A549 (cell line): Measurements from ENCODE around the gene ATXN2. TPM values are rescaled to one million over a fixed set of nuclear protein-coding genes. Genes with fewer than 3 reads are reported as not detected.

Experiments used
- ATOH8 ChIP-seq: fragments of 250-450 bp; sonication (Bioruptor Pico); IDR thresholded peaks from 2 replicates; pipeline ENCODE4 v1.5.0; 2020; ENCODE audit warnings: low read depth, mild to moderate bottlenecking, moderate library complexity
- BCL3 ChIP-seq: fragments of >200 bp; sonication (Bioruptor Twin); formaldehyde crosslinking; IDR thresholded peaks from 3 replicates; pipeline ENCODE4 v1.6.1; 2016
- CEBPB ChIP-seq, 2 experiments: fragments of >200 bp in 1 of 2; sonication (Bioruptor Twin) in 1 of 2; formaldehyde crosslinking in 1 of 2; IDR thresholded peaks; 2 replicates each; pipeline ENCODE4 v1.6.1; 2012 to 2016
- CHD2 ChIP-seq: fragments of 150-350 bp; IDR thresholded peaks from 2 replicates; pipeline ENCODE4 v1.6.1; 2014; ENCODE audit warnings: low read length; ENCODE audit not compliant: partially characterized antibody
- CTCF ChIP-seq: fragments of >200 bp; sonication (Bioruptor Twin); formaldehyde crosslinking; IDR thresholded peaks from 3 replicates; pipeline ENCODE4 v1.5.1; 2016
- E2F6 ChIP-seq: IDR thresholded peaks from 2 replicates; pipeline ENCODE4 v1.6.1; 2012; ENCODE audit warnings: low read depth, borderline replicate concordance
- EHF ChIP-seq: fragments of 250-450 bp; sonication (Bioruptor Pico); IDR thresholded peaks from 2 replicates; pipeline ENCODE4 v1.5.0; 2020; ENCODE audit warnings: mild to moderate bottlenecking
- FOSB ChIP-seq: fragments of 250-450 bp; sonication (Bioruptor Pico); IDR thresholded peaks from 2 replicates; pipeline ENCODE4 v1.5.0; 2020; ENCODE audit warnings: mild to moderate bottlenecking, moderate library complexity
- FOSL2 ChIP-seq, 2 experiments: fragments of 450-650 bp in 1 of 2; fragments of >200 bp in 1 of 2; sonication (Bioruptor Twin) in 1 of 2; formaldehyde crosslinking; IDR thresholded peaks; 2 replicates each; pipeline versions ENCODE4 v1.5.0 to v1.6.1; 2016 to 2020; ENCODE audit warnings: mild to moderate bottlenecking in 1 of 2, moderate library complexity in 1 of 2
- GATA3 ChIP-seq: IDR thresholded peaks from 2 replicates; pipeline ENCODE4 v1.6.1; 2012; ENCODE audit warnings: borderline replicate concordance
- KDM5A ChIP-seq: fragments of 200-600 bp; sonication (generic); IDR thresholded peaks from 2 replicates; pipeline ENCODE4 v1.6.1; 2016; ENCODE audit warnings: antibody characterized with exemption, mild to moderate bottlenecking
- MAFK ChIP-seq: fragments of 450-650 bp; IDR thresholded peaks from 2 replicates; pipeline ENCODE4 v1.6.1; 2014; ENCODE audit not compliant: partially characterized antibody
- NR3C1 ChIP-seq: fragments of >200 bp; sonication (Bioruptor Twin); formaldehyde crosslinking; IDR thresholded peaks from 3 replicates; pipeline ENCODE4 v1.6.1; 2017
- RAD21 ChIP-seq, 2 experiments: fragments of >200 bp in 1 of 2; sonication (Bioruptor Twin) in 1 of 2; formaldehyde crosslinking in 1 of 2; IDR thresholded peaks in 1 of 2; conservative IDR thresholded peaks in 1 of 2; 2 replicates in 1 of 2; 3 replicates in 1 of 2; pipeline ENCODE4 v1.6.1; 2012 to 2018; ENCODE audit warnings: inconsistent platforms in 1 of 2
- RCOR1 ChIP-seq: fragments of 150-350 bp; IDR thresholded peaks from 2 replicates; pipeline ENCODE4 v1.6.1; 2014; ENCODE audit warnings: antibody characterized with exemption, low read length, low read depth
- RFX5 ChIP-seq: fragments of 450-650 bp; IDR thresholded peaks from 2 replicates; pipeline ENCODE4 v1.7.1; 2014; ENCODE audit warnings: antibody characterized with exemption, mild to moderate bottlenecking, moderate library complexity
- TFCP2L1 ChIP-seq: fragments of 250-450 bp; sonication (Bioruptor Pico); IDR thresholded peaks from 2 replicates; pipeline ENCODE4 v1.5.0; 2021; ENCODE audit warnings: mild to moderate bottlenecking
- USF2 ChIP-seq: fragments of 450-650 bp; IDR thresholded peaks from 2 replicates; pipeline ENCODE4 v1.6.1; 2014; ENCODE audit warnings: antibody characterized with exemption
- ZC3H11A ChIP-seq: fragments of 450-650 bp; IDR thresholded peaks from 2 replicates; pipeline ENCODE4 v1.6.1; 2014; ENCODE audit warnings: antibody characterized with exemption, mild to moderate bottlenecking
- polyA plus RNA-seq, 4 experiments: library from polyadenylated mRNA; depleted of rRNA in 3 of 4; stranded (reverse); fragments of >200 nt; fragmentation: RNase III in 1 of 4; extraction: RNeasy Plus Mini Kit Qiagen cat#74134 plus additional on column Dnase treatment in 1 of 4; gene quantifications; 2 replicates in 3 of 4; 3 replicates in 1 of 4; pipeline ENCODE4 v1.2.3, GENCODE V29; 2011 to 2017
- TF ChIP-seq, protein P1 (sequence below): fragments of 200-600 bp; sonication (generic); IDR thresholded peaks from 2 replicates; pipeline ENCODE4 v1.6.1; 2016; ENCODE audit warnings: antibody characterized with exemption, mild to moderate bottlenecking, moderate library complexity
- TF ChIP-seq, protein P2 (sequence below): fragments of >200 bp; sonication (Bioruptor Twin); formaldehyde crosslinking; IDR thresholded peaks from 2 replicates; pipeline ENCODE4 v1.6.1; 2016
- TF ChIP-seq, protein P3 (sequence below): IDR thresholded peaks from 2 replicates; pipeline ENCODE4 v1.6.1; 2012

ATXN2 gene
- polyA plus RNA-seq, 2 of the 4 experiments (the other 2 are of a cell fraction): 24.8 to 30.6 TPM

GRCh38 chr12:111599453-111600204 lies 514 bp upstream of the ATXN2 start (continued):
- no peak for TF ChIP-seq ATOH8 (CRISPR knock-in tag)
- no peak for TF ChIP-seq CTCF
- TF ChIP-seq RCOR1: no peak
- TF ChIP-seq NR3C1: no peak
- TF ChIP-seq RFX5: peak; percentile 11; the same call in 1 of the 2 replicates
- TF ChIP-seq EHF: no peak
- TF ChIP-seq ZC3H11A: no peak
- TF ChIP-seq, protein P1, sequence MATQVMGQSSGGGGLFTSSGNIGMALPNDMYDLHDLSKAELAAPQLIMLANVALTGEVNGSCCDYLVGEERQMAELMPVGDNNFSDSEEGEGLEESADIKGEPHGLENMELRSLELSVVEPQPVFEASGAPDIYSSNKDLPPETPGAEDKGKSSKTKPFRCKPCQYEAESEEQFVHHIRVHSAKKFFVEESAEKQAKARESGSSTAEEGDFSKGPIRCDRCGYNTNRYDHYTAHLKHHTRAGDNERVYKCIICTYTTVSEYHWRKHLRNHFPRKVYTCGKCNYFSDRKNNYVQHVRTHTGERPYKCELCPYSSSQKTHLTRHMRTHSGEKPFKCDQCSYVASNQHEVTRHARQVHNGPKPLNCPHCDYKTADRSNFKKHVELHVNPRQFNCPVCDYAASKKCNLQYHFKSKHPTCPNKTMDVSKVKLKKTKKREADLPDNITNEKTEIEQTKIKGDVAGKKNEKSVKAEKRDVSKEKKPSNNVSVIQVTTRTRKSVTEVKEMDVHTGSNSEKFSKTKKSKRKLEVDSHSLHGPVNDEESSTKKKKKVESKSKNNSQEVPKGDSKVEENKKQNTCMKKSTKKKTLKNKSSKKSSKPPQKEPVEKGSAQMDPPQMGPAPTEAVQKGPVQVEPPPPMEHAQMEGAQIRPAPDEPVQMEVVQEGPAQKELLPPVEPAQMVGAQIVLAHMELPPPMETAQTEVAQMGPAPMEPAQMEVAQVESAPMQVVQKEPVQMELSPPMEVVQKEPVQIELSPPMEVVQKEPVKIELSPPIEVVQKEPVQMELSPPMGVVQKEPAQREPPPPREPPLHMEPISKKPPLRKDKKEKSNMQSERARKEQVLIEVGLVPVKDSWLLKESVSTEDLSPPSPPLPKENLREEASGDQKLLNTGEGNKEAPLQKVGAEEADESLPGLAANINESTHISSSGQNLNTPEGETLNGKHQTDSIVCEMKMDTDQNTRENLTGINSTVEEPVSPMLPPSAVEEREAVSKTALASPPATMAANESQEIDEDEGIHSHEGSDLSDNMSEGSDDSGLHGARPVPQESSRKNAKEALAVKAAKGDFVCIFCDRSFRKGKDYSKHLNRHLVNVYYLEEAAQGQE: no peak
- peak; percentile 84 for TF ChIP-seq USF2
- TF ChIP-seq CEBPB (IDR thresholded peaks at IDR 0.05): peak in 1 of 2 experiments; percentile 2; a peak in 1 of 4 replicates
- TF ChIP-seq, protein P2, sequence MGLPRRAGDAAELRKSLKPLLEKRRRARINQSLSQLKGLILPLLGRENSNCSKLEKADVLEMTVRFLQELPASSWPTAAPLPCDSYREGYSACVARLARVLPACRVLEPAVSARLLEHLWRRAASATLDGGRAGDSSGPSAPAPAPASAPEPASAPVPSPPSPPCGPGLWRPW: no peak
- TF ChIP-seq KDM5A: no peak
- TF ChIP-seq, protein P3, sequence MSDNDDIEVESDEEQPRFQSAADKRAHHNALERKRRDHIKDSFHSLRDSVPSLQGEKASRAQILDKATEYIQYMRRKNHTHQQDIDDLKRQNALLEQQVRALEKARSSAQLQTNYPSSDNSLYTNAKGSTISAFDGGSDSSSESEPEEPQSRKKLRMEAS: peak; percentile 95
- TF ChIP-seq RAD21 (conservative IDR thresholded peaks at IDR 0.05 in 1 of 2, IDR thresholded peaks at IDR 0.05 in 1 of 2): no peak
- TF ChIP-seq CHD2: peak; percentile 36
- no peak for TF ChIP-seq MAFK
- no peak for TF ChIP-seq GATA3
- TF ChIP-seq FOSB (CRISPR knock-in tag): no peak
- no peak for TF ChIP-seq FOSL2 (IDR thresholded peaks at IDR 0.05)
- peak; percentile 43; the same call in 1 of the 2 replicates for TF ChIP-seq FOSL2 (CRISPR knock-in tag; IDR thresholded peaks at IDR 0.05)
- TF ChIP-seq E2F6: peak; percentile 61
- 0 out of 2 replicates have a peak, but pooled peaks have one; percentile 61 for TF ChIP-seq TFCP2L1 (CRISPR knock-in tag)
- TF ChIP-seq BCL3: peak; percentile 71; the same call in 1 of the 3 replicates
